Endothelial cell of umbilical vein (primary cell): ENCODE measurements around the gene CEACAM6. TPM values are rescaled to one million over a fixed set of nuclear protein-coding genes. Genes with fewer than 3 reads are reported as not detected.

Source experiments
- BruUV-seq: library from RNA; stranded (reverse); fragments of 400-500 nt; replicated peaks from 2 replicates; lab custom pipeline; 2021; lab: Mats Ljungman, UMichigan
- CTCF ChIA-PET: fragments of 300-600, 350-600 bp; sonication (Branson Sonifier 250); formaldehyde crosslinking; loops from one replicate; lab custom pipeline; 2021; ENCODE audit warnings: antibody characterized with exemption, inconsistent platforms; lab: Charles Lee
- POLR2A ChIA-PET: fragments of 300-600, 350-600 bp; sonication (Branson Sonifier 250); formaldehyde crosslinking; loops from one replicate; lab custom pipeline; 2021; ENCODE audit warnings: antibody characterized with exemption, inconsistent platforms; lab: Charles Lee
- DNase-seq: peaks from one replicate; pipeline ENCODE4 v3.0.0-alpha.2; 2011; ENCODE audit warnings: low read depth, low spot score
- FAIRE-seq: peaks from 2 replicates; lab custom pipeline; 2011; peaks lifted over from hg19 to GRCh38; lab: Jason Lieb, UNC
- H2AFZ ChIP-seq: 2 replicates; pipeline ENCODE4 v1.6.0; 2012; ENCODE audit warnings: low read depth, low read length, control low read depth, inconsistent platforms
- H3K27ac ChIP-seq: 2 replicates; pipeline ENCODE4 v1.5.1; 2011; ENCODE audit warnings: low read depth, mild to moderate bottlenecking, control low read depth, low read length, moderate library complexity; ENCODE audit not compliant: insufficient read depth
- H3K27me3 ChIP-seq, 2 experiments: 2 replicates each; pipeline versions ENCODE4 v1.6.0 to v1.6.1; 2011; ENCODE audit warnings: low read length in 2 of 2, mixed read lengths in 1 of 2; ENCODE audit not compliant: control insufficient read depth in 2 of 2, insufficient read depth in 2 of 2
- H3K36me3 ChIP-seq, 2 experiments: 2 replicates in 1 of 2; 3 replicates in 1 of 2; pipeline ENCODE4 v1.5.1; 2011; ENCODE audit warnings: low read length in 2 of 2, mild to moderate bottlenecking in 1 of 2, moderate library complexity in 1 of 2; ENCODE audit not compliant: control insufficient read depth in 2 of 2, insufficient read depth in 2 of 2; ENCODE audit errors: extremely low read depth in 1 of 2
- H3K4me1 ChIP-seq: 3 replicates; pipeline ENCODE4 v1.5.1; 2011; ENCODE audit warnings: mild to moderate bottlenecking, low read length; ENCODE audit not compliant: control insufficient read depth, insufficient read depth; ENCODE audit errors: extremely low read depth
- H3K4me2 ChIP-seq: 2 replicates; pipeline ENCODE4 v1.6.1; 2011; ENCODE audit warnings: low read length, control low read depth, mixed read lengths; ENCODE audit not compliant: insufficient read depth
- H3K4me3 ChIP-seq, 3 experiments: fragments of 200-600 bp in 1 of 3; sonication (generic), shearing (Covaris generic) in 1 of 3; replicated peaks in 1 of 3; 2 replicates each; pipeline ENCODE4 v1.5.1; 2011 to 2016; ENCODE audit warnings: control low read depth in 3 of 3, low read length in 3 of 3, mild to moderate bottlenecking in 2 of 3, inconsistent platforms in 1 of 3, low read depth in 1 of 3, moderate library complexity in 1 of 3; ENCODE audit not compliant: insufficient read depth in 1 of 3
- H3K79me2 ChIP-seq: 2 replicates; pipeline ENCODE4 v1.6.0; 2012; ENCODE audit warnings: low read length, inconsistent platforms; ENCODE audit not compliant: control insufficient read depth, insufficient read depth
- H3K9ac ChIP-seq: replicated peaks from 2 replicates; pipeline ENCODE3; 2011; ENCODE audit warnings: low read length, control low read depth; ENCODE audit not compliant: insufficient read depth; ENCODE audit errors: extremely low read depth
- H3K9me1 ChIP-seq: replicated peaks from 3 replicates; pipeline ENCODE4 v1.6.0; 2011; ENCODE audit warnings: mild to moderate bottlenecking, low read length; ENCODE audit not compliant: control insufficient read depth, insufficient read depth; ENCODE audit errors: extremely low read depth
- H3K9me3 ChIP-seq: replicated peaks from 2 replicates; pipeline ENCODE4 v1.5.1; 2012; ENCODE audit warnings: low read length, inconsistent platforms; ENCODE audit not compliant: control insufficient read depth, insufficient read depth
- H4K20me1 ChIP-seq: replicated peaks from 2 replicates; pipeline ENCODE3; 2011; ENCODE audit warnings: mild to moderate bottlenecking, low read length; ENCODE audit not compliant: control insufficient read depth, insufficient read depth; ENCODE audit errors: extremely low read depth
- CTCF ChIP-seq, 2 donors: IDR thresholded peaks; 1 replicate in 1 of 2; 2 replicates in 1 of 2; pipeline ENCODE4 v1.5.1; 2011; ENCODE audit warnings: low read length in 2 of 2, mild to moderate bottlenecking in 2 of 2, moderate library complexity in 2 of 2, control low read depth in 1 of 2, inconsistent platforms in 1 of 2, low read depth in 1 of 2; ENCODE audit not compliant: insufficient read depth in 1 of 2; ENCODE audit errors: extremely low read depth in 1 of 2
- EZH2 ChIP-seq: IDR thresholded peaks from 2 replicates; pipeline ENCODE4 v1.6.1; 2012; ENCODE audit warnings: borderline replicate concordance, low read depth, mild to moderate bottlenecking, moderate library complexity, low read length, inconsistent platforms; ENCODE audit not compliant: severe bottlenecking
- FOS ChIP-seq: IDR thresholded peaks from 2 replicates; pipeline ENCODE4 v1.6.1; 2011; ENCODE audit warnings: mild to moderate bottlenecking, low read length, moderate library complexity, borderline replicate concordance; ENCODE audit not compliant: insufficient read depth
- GATA2 ChIP-seq: IDR thresholded peaks from 2 replicates; pipeline ENCODE4 v1.7.0; 2011; ENCODE audit warnings: low read depth, mild to moderate bottlenecking, moderate library complexity, mixed read lengths, low read length; ENCODE audit not compliant: insufficient read length, insufficient read depth
- JUN ChIP-seq: IDR thresholded peaks from 2 replicates; pipeline ENCODE4 v1.6.1; 2011; ENCODE audit warnings: borderline replicate concordance, low read depth; ENCODE audit not compliant: insufficient read length, insufficient read depth
- MAX ChIP-seq: IDR thresholded peaks from 2 replicates; pipeline ENCODE4 v1.6.1; 2011; ENCODE audit not compliant: insufficient read depth, insufficient read length
- MYC ChIP-seq: IDR thresholded peaks from one replicate; pipeline ENCODE4 v1.6.1; 2011; ENCODE audit warnings: mild to moderate bottlenecking, low read depth, low read length
- POLR2A ChIP-seq: IDR thresholded peaks from 2 replicates; pipeline ENCODE4 v1.6.1; 2012; ENCODE audit warnings: low read depth, mild to moderate bottlenecking, control low read depth, low read length
- POLR2AphosphoS5 ChIP-seq: IDR thresholded peaks from 2 replicates; pipeline ENCODE4 v1.6.1; 2012; ENCODE audit warnings: low read depth, mild to moderate bottlenecking, control low read depth, low read length, moderate library complexity; ENCODE audit not compliant: insufficient read depth
- dilution Hi-C: fragments of 300-500 bp; cut with MboI; formaldehyde crosslinking; loops from one replicate; pipeline ENCODE4 v1.15.0; 2019; ENCODE audit warnings: low sequenced_read_pairs; ENCODE audit not compliant: extremely low pct_ligation_motif_present
- intact Hi-C: fragments of 100-400 bp; cut with micrococcal nuclease; formaldehyde crosslinking; loops from one replicate; pipeline ENCODE4 v1.10.0; 2022
- polyA plus RNA-seq, 4 experiments: library from polyadenylated mRNA; depleted of rRNA in 3 of 4; stranded (reverse) in 3 of 4; unstranded in 1 of 4; fragments of >200 nt; gene quantifications; 2 replicates each; pipeline versions ENCODE4 v1.2.1 to v1.2.3, GENCODE V29; 2011 to 2012; ENCODE audit warnings: missing spikeins in 1 of 4
- total RNA-seq: library from RNA; stranded (reverse); gene quantifications from 2 replicates; pipeline ENCODE4 v1.2.3, GENCODE V29; 2021

Gene CEACAM6
- total and polyA plus RNA-seq, 2 donors (not counting 3 experiments of a cell fraction or from before 2014, with no cell fraction given), result not detected

- dilution Hi-C loops, result no loop called here
- POLR2A ChIA-PET, result no interaction called here
These were observed 19.2 kb downstream of the CEACAM6 start for GRCh38 chr19:41774515-41774980.

GRCh38 chr19:41776700-41777099 lies 21.4 kb downstream of the CEACAM6 start:
- Histone ChIP-seq H3K4me2 (no peak overlapping the region), H3K4me3 (no peak overlapping the region), H3K79me2 (no peaks in the 10 kb centered on the region), H3K9me3 (no peaks in the 10 kb centered on the region), H2AFZ (no peak overlapping the region), H3K4me1 (no peaks in the 10 kb centered on the region), H3K9ac (no peak overlapping the region), H3K27me3 (peaks cover 0 to 4% of the 10 kb centered on the region in 2 experiments), H3K27ac (no peak overlapping the region), H3K36me3 (no peaks in the 10 kb centered on the region), H3K9me1 (no peaks in the 10 kb centered on the region), H4K20me1 (no peaks in the 10 kb centered on the region)
- FAIRE-seq (peak; percentile 18), DNase-seq (no peak)
- dilution Hi-C loops, result no loop called here
- intact Hi-C loops, result no loop called here
- POLR2A ChIA-PET, result no interaction called here
- no TSS peak for BruUV-seq
- CTCF ChIA-PET, result interaction anchor here (0.7 to 7.5 kb wide), 7 partner anchors 8 to 1471 kb away, joined by 3 to 87 read pairs (median 3); partner anchors contain the start of gene CEACAM3
- TF ChIP-seq EZH2 (no peak), MYC (no peak), CTCF (IDR thresholded peaks at IDR 0.05; ENCODE audit: extremely low read depth in 1 of 2, insufficient read depth in 1 of 2, low read depth in 1 of 2, low read length in 2 of 2) (no peak), POLR2AphosphoS5 (no peak), GATA2 (no peak), MAX (no peak), FOS (no peak), POLR2A (no peak), JUN (no peak)

More at GRCh38 chr19:41774515-41774980, 19.2 kb downstream of the CEACAM6 start:
- no peak overlapping the region for H3K4me2 ChIP-seq
- no peaks in the 10 kb centered on the region for H3K9me3 ChIP-seq
- no peaks in the 10 kb centered on the region for H3K36me3 ChIP-seq
- no peak for TF ChIP-seq EZH2
- no peak for TF ChIP-seq FOS
- TF ChIP-seq MAX, result no peak
- TF ChIP-seq POLR2A, result no peak
- TF ChIP-seq GATA2, result no peak
- TF ChIP-seq JUN, result no peak
- no peak overlapping the region for H3K27ac ChIP-seq
- no TSS peak for BruUV-seq
- peaks cover 2 to 4% of the 10 kb centered on the region in 2 experiments for H3K27me3 ChIP-seq
- H4K20me1 ChIP-seq, result no peaks in the 10 kb centered on the region
- intact Hi-C loops, result no loop called here
- H3K9me1 ChIP-seq, result no peaks in the 10 kb centered on the region
- H2AFZ ChIP-seq, result no peak overlapping the region
- H3K4me3 ChIP-seq, result no peak overlapping the region
- CTCF ChIA-PET, result interaction anchor here (0.7 to 7.5 kb wide), 3 partner anchors 10 to 19 kb away, joined by 3 to 87 read pairs (median 9); partner anchors contain the start of gene CEACAM3
- FAIRE-seq, result no peak
- no peaks in the 10 kb centered on the region for H3K4me1 ChIP-seq
- no peak overlapping the region for H3K9ac ChIP-seq
- DNase-seq, result no peak
- H3K79me2 ChIP-seq, result no peaks in the 10 kb centered on the region
